K562 (cell line): ENCODE measurements around the gene SKP2. TPM values are rescaled to one million over a fixed set of nuclear protein-coding genes. Genes with fewer than 3 reads are reported as not detected.

ENCODE experiments used
- ATAC-seq: fragments of 200-7000 bp; cut with Tn5 transposase; 3 replicates; pipeline ENCODE4 v1.9.1; 2020; ENCODE audit warnings: moderate library complexity
- BruUV-seq: library from RNA; stranded (reverse); fragments of 400-500 nt; replicated peaks from 2 replicates; lab custom pipeline; 2021; lab: Mats Ljungman, UMichigan
- CTCF ChIA-PET: fragments of 300-600 bp; formaldehyde crosslinking; extraction: SDS; loops from one replicate; lab custom pipeline; 2021; ENCODE audit warnings: low intra/inter-chr PET ratio; lab: Yijun Ruan, JAX
- POLR2A ChIA-PET: fragments of 300-600, 350-650 bp; sonication (Branson Sonifier 250); formaldehyde crosslinking; extraction: SDS; loops from one replicate; lab custom pipeline; 2021; ENCODE audit warnings: antibody characterized with exemption, inconsistent platforms; lab: Yijun Ruan, JAX
- DNase-seq, 4 experiments: peaks; one replicate each; pipeline versions ENCODE4 v3.0.0 to v3.0.0-alpha.2; 2011 to 2018; ENCODE audit warnings: low spot score in 3 of 4, mixed read lengths in 3 of 4; ENCODE audit errors: extremely low read depth in 1 of 4
- FAIRE-seq: peaks from 2 replicates; lab custom pipeline; 2011; peaks lifted over from hg19 to GRCh38; lab: Jason Lieb, UNC
- H2AFZ ChIP-seq: 2 replicates; pipeline ENCODE4 v1.6.0; 2011; ENCODE audit warnings: low read depth, low read length, control low read depth, inconsistent platforms
- H3K27ac ChIP-seq: fragments of 200-600 bp; 3 replicates; pipeline ENCODE4 v1.8.0; 2011; ENCODE audit warnings: low read depth, mild to moderate bottlenecking, control low read depth, inconsistent platforms, low read length, moderate library complexity, mixed read lengths; ENCODE audit errors: extremely low read depth
- H3K27me3 ChIP-seq, 2 experiments: fragments of 300-600 bp in 1 of 2; 2 replicates in 1 of 2; 3 replicates in 1 of 2; pipeline versions ENCODE4 v1.6.0 to v1.8.0; 2011; ENCODE audit warnings: inconsistent platforms in 2 of 2, low read length in 2 of 2, mild to moderate bottlenecking in 1 of 2, mixed read lengths in 1 of 2, moderate library complexity in 1 of 2; ENCODE audit not compliant: control insufficient read depth in 2 of 2, insufficient read depth in 2 of 2
- H3K36me3 ChIP-seq: fragments of 300-600 bp; 3 replicates; pipeline ENCODE4 v1.8.0; 2011; ENCODE audit warnings: mild to moderate bottlenecking, low read length, inconsistent platforms; ENCODE audit not compliant: control insufficient read depth, insufficient read depth
- H3K4me1 ChIP-seq, 2 experiments: fragments of 200-600 bp in 1 of 2; replicated peaks in 1 of 2; 2 replicates in 1 of 2; 3 replicates in 1 of 2; pipeline versions ENCODE4 v1.5.1 to v1.8.0; 2011; ENCODE audit warnings: inconsistent platforms in 2 of 2, low read length in 2 of 2, mild to moderate bottlenecking in 1 of 2, mixed read lengths in 1 of 2, moderate library complexity in 1 of 2; ENCODE audit not compliant: control insufficient read depth in 2 of 2, insufficient read depth in 2 of 2
- H3K4me2 ChIP-seq: 2 replicates; pipeline ENCODE4 v1.6.1; 2011; ENCODE audit warnings: low read length, control low read depth, inconsistent platforms, mixed read lengths; ENCODE audit not compliant: insufficient read depth
- H3K4me3 ChIP-seq: fragments of 200-600 bp; sonication (generic), shearing (Covaris generic); 2 replicates; pipeline ENCODE4 v1.5.1; 2016; ENCODE audit warnings: control low read depth, inconsistent platforms
- H3K79me2 ChIP-seq: fragments of 200-600 bp; 3 replicates; pipeline ENCODE4 v1.8.0; 2011; ENCODE audit warnings: low read length, inconsistent platforms; ENCODE audit not compliant: control insufficient read depth, insufficient read depth
- H3K9ac ChIP-seq, 2 experiments: 2 replicates each; pipeline versions ENCODE4 v1.6.0 to v1.6.1; 2011; ENCODE audit warnings: low read depth in 2 of 2, low read length in 2 of 2, control low read depth in 1 of 2, inconsistent platforms in 1 of 2, mild to moderate bottlenecking in 1 of 2, mixed read lengths in 1 of 2; ENCODE audit not compliant: insufficient read depth in 1 of 2
- H3K9me1 ChIP-seq: one replicate; pipeline ENCODE4 v1.6.0; 2011; ENCODE audit warnings: inconsistent platforms, mild to moderate bottlenecking, low read length, moderate library complexity; ENCODE audit not compliant: control insufficient read depth, insufficient read depth
- H3K9me3 ChIP-seq: replicated peaks from 2 replicates; pipeline ENCODE4 v1.5.1; 2011; ENCODE audit warnings: low read depth, low read length, inconsistent platforms; ENCODE audit not compliant: control insufficient read depth, insufficient read depth
- H4K20me1 ChIP-seq: replicated peaks from 2 replicates; pipeline ENCODE4 v1.6.1; 2011; ENCODE audit warnings: low read length, inconsistent platforms, mixed read lengths; ENCODE audit not compliant: control insufficient read depth, insufficient read depth
- CEBPB ChIP-seq: fragments of 450-650 bp; IDR thresholded peaks from 2 replicates; pipeline ENCODE4 v1.6.1; 2016; ENCODE audit warnings: missing genetic modification characterization, missing compliant biosample characterization
- CEBPG ChIP-seq, 3 experiments: fragments of 200-800 bp in 1 of 3; sonication (Bioruptor generic) in 1 of 3; sonication (generic) in 1 of 3; formaldehyde crosslinking in 1 of 3; IDR thresholded peaks in 2 of 3; conservative IDR thresholded peaks in 1 of 3; 2 replicates each; pipeline versions ENCODE4 v1.6.1 to v1.8.0; 2016 to 2022; ENCODE audit warnings: missing compliant biosample characterization in 2 of 3, missing genetic modification characterization in 2 of 3, mild to moderate bottlenecking in 1 of 3, missing genetic modification reagents in 1 of 3
- DDX20 ChIP-seq: fragments of 450-650 bp; IDR thresholded peaks from 2 replicates; pipeline ENCODE4 v1.6.1; 2016; ENCODE audit warnings: missing genetic modification characterization, low read depth, mild to moderate bottlenecking, missing compliant biosample characterization, moderate library complexity
- ILK ChIP-seq: fragments of 450-650 bp; IDR thresholded peaks from 2 replicates; pipeline ENCODE4 v1.6.1; 2016; ENCODE audit warnings: missing genetic modification characterization, low read depth, mild to moderate bottlenecking, missing compliant biosample characterization, moderate library complexity, borderline replicate concordance
- KLF16 ChIP-seq: IDR thresholded peaks from 2 replicates; pipeline ENCODE4 v1.6.1; 2016; ENCODE audit warnings: antibody characterized with exemption
- MAFF ChIP-seq: IDR thresholded peaks from 2 replicates; pipeline ENCODE4 v1.6.1; 2012; ENCODE audit warnings: low read length, improper control_type of control experiment
- MTA3 ChIP-seq: fragments of 450-650 bp; formaldehyde crosslinking; IDR thresholded peaks from 2 replicates; pipeline ENCODE4 v1.6.1; 2017; ENCODE audit warnings: mild to moderate bottlenecking, borderline replicate concordance
- NR2C1 ChIP-seq, 2 experiments: fragments of 450-650 bp; IDR thresholded peaks; 2 replicates each; pipeline ENCODE4 v1.6.1; 2017; ENCODE audit warnings: mild to moderate bottlenecking in 2 of 2, antibody characterized with exemption in 1 of 2, inconsistent platforms in 1 of 2, missing compliant biosample characterization in 1 of 2, missing genetic modification characterization in 1 of 2
- PRPF4 ChIP-seq: fragments of 200-400 bp; formaldehyde crosslinking; IDR thresholded peaks from one replicate; pipeline ENCODE4 v1.6.1; 2017; ENCODE audit warnings: low read length, low read depth, mild to moderate bottlenecking; ENCODE audit not compliant: insufficient read depth, poor library complexity, severe bottlenecking
- STAT5B ChIP-seq: fragments of 250-450 bp; sonication (Bioruptor Pico); IDR thresholded peaks from 2 replicates; pipeline ENCODE4 v1.8.0; 2021; ENCODE audit warnings: mild to moderate bottlenecking, inconsistent platforms
- YY1 ChIP-seq, 3 experiments: IDR thresholded peaks; 2 replicates each; pipeline ENCODE4 v1.6.1; 2011; ENCODE audit warnings: low read length in 2 of 3, mild to moderate bottlenecking in 2 of 3, moderate library complexity in 2 of 3, borderline replicate concordance in 1 of 3, control low read depth in 1 of 3, low read depth in 1 of 3; ENCODE audit not compliant: insufficient read depth in 3 of 3, insufficient replicate concordance in 2 of 3, control insufficient read depth in 1 of 3, insufficient read length in 1 of 3; ENCODE audit errors: extremely low read depth in 1 of 3
- ZBED1 ChIP-seq: IDR thresholded peaks from 2 replicates; pipeline ENCODE4 v1.6.1; 2014
- ZC3H8 ChIP-seq: fragments of 450-650 bp; IDR thresholded peaks from 2 replicates; pipeline ENCODE4 v1.6.1; 2017
- ZNF316 ChIP-seq: fragments of 450-650 bp; IDR thresholded peaks from 2 replicates; pipeline ENCODE4 v1.6.1; 2016
- ZNF75A ChIP-seq: fragments of 450-650 bp; formaldehyde crosslinking; IDR thresholded peaks from 2 replicates; pipeline ENCODE4 v1.4.0; 2020; ENCODE audit warnings: mild to moderate bottlenecking
- ZNF77 ChIP-seq: fragments of 250-450 bp; sonication (Bioruptor Pico); IDR thresholded peaks from 2 replicates; pipeline ENCODE4 v1.5.0; 2020
- WGBS: fragments of 100-300 bp; shearing (Covaris generic); methylation state at CpG from one replicate; pipeline ENCODE4 v1.1.6; 2016; ENCODE audit warnings: low coverage, mixed read lengths; ENCODE audit not compliant: insufficient coverage; ENCODE audit errors: missing lambda C conversion rate; 5-methylcytosine and 5-hydroxymethylcytosine counted together
- in situ Hi-C: fragments of 300-500 bp; cut with MboI; formaldehyde crosslinking; loops from 4 replicates; pipeline ENCODE4 v1.15.0; 2018; ENCODE audit warnings: inconsistent platforms, mixed read lengths
- intact Hi-C: fragments of 100-400 bp; cut with micrococcal nuclease; formaldehyde crosslinking; loops from 2 replicates; pipeline ENCODE4 v1.14.2; 2022
- polyA plus RNA-seq, 8 experiments: library from polyadenylated mRNA; depleted of rRNA in 4 of 8; stranded (reverse) in 5 of 8; unstranded in 3 of 8; fragments of >200 nt; fragmentation: Nextera tagmentation in 2 of 8; fragmentation: Illumina TruSeq in 1 of 8; extraction: Ambion mirVana in 2 of 8; extraction: Trizol in 1 of 8; gene quantifications; 2 replicates each; pipeline versions ENCODE4 v1.2.1 to v1.2.3, GENCODE V29; 2011 to 2014; ENCODE audit warnings: inconsistent platforms in 1 of 8, missing spikeins in 1 of 8
- total RNA-seq, 7 experiments: library from RNA; depleted of rRNA in 6 of 7; stranded (reverse); fragments of >200 nt in 6 of 7; fragmentation: Illumina TruSeq in 2 of 7; extraction: Trizol in 2 of 7; gene quantifications; 2 replicates each; pipeline versions ENCODE4 v1.2.1 to v1.2.3, GENCODE V29; 2011 to 2021; ENCODE audit warnings: low replicate concordance in 1 of 7
- TF ChIP-seq, protein P1 (sequence below): fragments of 450-650 bp; IDR thresholded peaks from 2 replicates; pipeline ENCODE4 v1.6.1; 2016; ENCODE audit warnings: low read depth, mild to moderate bottlenecking, moderate library complexity

The SKP2 gene
- total and polyA plus RNA-seq, 9 of the 15 experiments (the other 6 are each of a cell fraction or from before 2014, with no cell fraction given), result 30.0 to 97.5 (median 80.8) TPM

DNA sequence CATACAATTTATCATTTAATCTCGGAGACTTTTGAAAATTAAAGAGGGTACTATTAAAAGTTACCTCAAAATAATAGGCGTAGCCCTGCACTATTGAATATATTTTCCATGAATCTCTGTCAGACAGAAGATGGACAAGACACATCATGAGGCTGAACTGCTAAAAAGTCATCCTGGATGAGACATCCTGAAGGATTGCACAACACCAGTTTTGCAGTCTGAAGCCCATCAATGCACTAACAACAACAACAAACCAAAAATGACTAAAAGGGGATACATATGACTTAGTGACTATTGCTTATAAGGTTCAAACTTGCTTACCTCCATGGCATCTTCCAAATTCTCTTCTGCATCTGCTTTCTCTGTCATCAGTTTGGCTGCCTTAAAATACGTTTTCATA lies 15.9 kb upstream of the SKP2 start:
- no peak overlapping the region for H3K4me2 ChIP-seq
- TF ChIP-seq KLF16, result no peak
- peak; percentile 86 for TF ChIP-seq CEBPB (tag)
- TF ChIP-seq CEBPG (CRISPR knock-in tag; IDR thresholded peaks at IDR 0.05), result no peak
- TF ChIP-seq CEBPG (tag; conservative IDR thresholded peaks at IDR 0.05 in 1 of 2, IDR thresholded peaks at IDR 0.05 in 1 of 2), result peak; percentile 30 to 73; a peak in 2 of 4 replicates
- ChIA-PET POLR2A (no interaction called here), CTCF (no interaction called here)
- H3K36me3 ChIP-seq, result peaks cover 13% of the 10 kb centered on the region; the same call in 1 of the 3 replicates
- no peak overlapping the region for H2AFZ ChIP-seq
- no peak overlapping the region for H3K9ac ChIP-seq
- in situ Hi-C loops (no loop called here), intact Hi-C loops (no loop called here)
- FAIRE-seq, result no peak
- no peaks in the 10 kb centered on the region for H4K20me1 ChIP-seq
- no peaks in the 10 kb centered on the region for H3K27me3 ChIP-seq
- H3K9me1 ChIP-seq, result no peaks in the 10 kb centered on the region
- 67% methylated on average over 3 of the region's 3 CpGs for WGBS
- no peak for DNase-seq
- H3K4me3 ChIP-seq, result no peak overlapping the region
- H3K79me2 ChIP-seq, result no peaks in the 10 kb centered on the region
- no TSS peak for BruUV-seq
- peaks cover 2% of the 10 kb centered on the region; the same call in 1 of the 2 replicates for H3K9me3 ChIP-seq
- no peak for ATAC-seq
- H3K27ac ChIP-seq, result no peak overlapping the region
- peaks cover 0 to 3% of the 10 kb centered on the region in 2 experiments; a peak in 1 of 5 replicates for H3K4me1 ChIP-seq

DNA sequence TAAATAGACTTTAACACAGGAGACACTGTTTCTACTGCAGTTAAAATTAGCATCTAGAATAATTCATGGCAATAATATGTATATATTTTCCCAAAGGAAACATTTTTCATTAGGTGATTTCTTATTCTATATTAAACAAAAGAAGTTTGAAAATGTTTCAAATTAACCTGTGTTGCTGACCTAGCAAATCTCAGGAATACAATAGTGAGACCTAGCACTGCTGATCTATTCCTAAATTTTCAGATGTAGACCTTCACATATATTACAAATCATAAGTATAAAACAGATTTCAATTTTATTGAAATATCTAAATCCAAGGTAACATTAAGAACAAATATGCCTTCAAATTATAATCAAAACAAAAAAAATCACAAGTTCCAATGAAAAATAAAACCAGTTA lies 15.3 kb upstream of the SKP2 start:
- POLR2A ChIA-PET, result no interaction called here
- Histone ChIP-seq H3K36me3 (peaks cover 19% of the 10 kb centered on the region; the same call in 1 of the 3 replicates), H3K4me2 (no peak overlapping the region), H3K9me3 (peaks cover 2% of the 10 kb centered on the region; the same call in 1 of the 2 replicates), H3K79me2 (no peaks in the 10 kb centered on the region), H4K20me1 (no peaks in the 10 kb centered on the region), H3K4me1 (peaks cover 0 to 3% of the 10 kb centered on the region in 2 experiments; a peak in 1 of 5 replicates), H3K9me1 (no peaks in the 10 kb centered on the region), H3K9ac (no peak overlapping the region), H2AFZ (no peak overlapping the region), H3K27ac (no peak overlapping the region), H3K27me3 (no peaks in the 10 kb centered on the region), H3K4me3 (no peak overlapping the region)
- DNase-seq (no peak), FAIRE-seq (no peak), ATAC-seq (no peak)
- in situ Hi-C loops (no loop called here), intact Hi-C loops (no loop called here)
- CTCF ChIA-PET, result no interaction called here
- BruUV-seq, result no TSS peak
- TF ChIP-seq ILK (tag), result no peak
- TF ChIP-seq DDX20 (tag), result no peak
- no peak for TF ChIP-seq PRPF4
- TF ChIP-seq ZC3H8, result no peak
- TF ChIP-seq NR2C1 (IDR thresholded peaks at IDR 0.05), result no peak
- no peak for TF ChIP-seq NR2C1 (tag; IDR thresholded peaks at IDR 0.05)
- no peak for TF ChIP-seq ZBED1
- TF ChIP-seq, protein P1, sequence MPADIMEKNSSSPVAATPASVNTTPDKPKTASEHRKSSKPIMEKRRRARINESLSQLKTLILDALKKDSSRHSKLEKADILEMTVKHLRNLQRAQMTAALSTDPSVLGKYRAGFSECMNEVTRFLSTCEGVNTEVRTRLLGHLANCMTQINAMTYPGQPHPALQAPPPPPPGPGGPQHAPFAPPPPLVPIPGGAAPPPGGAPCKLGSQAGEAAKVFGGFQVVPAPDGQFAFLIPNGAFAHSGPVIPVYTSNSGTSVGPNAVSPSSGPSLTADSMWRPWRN, result no peak
- peak; percentile 54 for TF ChIP-seq ZNF316
- TF ChIP-seq ZNF75A (CRISPR knock-in tag), result no peak
- TF ChIP-seq YY1 (IDR thresholded peaks at IDR 0.05; ENCODE audit: borderline replicate concordance in 1 of 3, control insufficient read depth in 1 of 3, extremely low read depth in 1 of 3, insufficient read depth in 3 of 3, insufficient read length in 1 of 3, insufficient replicate concordance in 2 of 3, low read depth in 1 of 3, low read length in 2 of 3), result no peak
- peak; percentile 26; the same call in 1 of the 2 replicates for TF ChIP-seq MAFF
- TF ChIP-seq MTA3, result no peak
- TF ChIP-seq STAT5B (CRISPR knock-in tag), result no peak
- TF ChIP-seq ZNF77 (CRISPR knock-in tag), result no peak
